PC-9 (cell line): ENCODE results near the gene PPP2R3B. TPM values are rescaled to one million over a fixed set of nuclear protein-coding genes. Genes with fewer than 3 reads are reported as not detected.

ENCODE experiments used
- BruUV-seq: library from RNA; stranded (reverse); fragments of 400-500 nt; replicated peaks from 2 replicates; lab custom pipeline; 2021; lab: Mats Ljungman, UMichigan
- CTCF ChIA-PET: fragments of 300-600 bp; sonication (Branson Sonifier 250); formaldehyde crosslinking; loops from one replicate; lab custom pipeline; 2022; ENCODE audit warnings: antibody characterized with exemption; lab: Charles Lee
- POLR2A ChIA-PET: fragments of 300-600 bp; sonication (Branson Sonifier 250); formaldehyde crosslinking; loops from one replicate; lab custom pipeline; 2022; ENCODE audit warnings: antibody characterized with exemption; ENCODE audit not compliant: unreplicated experiment; lab: Charles Lee
- DNase-seq, 2 experiments: peaks; one replicate each; pipeline versions ENCODE4 v3.0.0 to v3.0.0-alpha.2; 2015 to 2022; ENCODE audit warnings: mixed read lengths in 1 of 2
- H2AFZ ChIP-seq: fragments of 200-600 bp; sonication (generic); 2 replicates; pipeline ENCODE4 v1.8.1; 2017; ENCODE audit warnings: antibody characterized with exemption
- H3F3A ChIP-seq: fragments of 200-600 bp; sonication (generic); 2 replicates; pipeline ENCODE4 v1.8.1; 2017; ENCODE audit warnings: antibody characterized with exemption, mild to moderate bottlenecking, low read depth; ENCODE audit not compliant: insufficient read depth
- H3K27ac ChIP-seq: fragments of 200-600 bp; sonication (generic); 2 replicates; pipeline ENCODE4 v1.6.1; 2016; ENCODE audit warnings: mixed run types
- H3K27me3 ChIP-seq: fragments of 200-600 bp; sonication (generic); 2 replicates; pipeline ENCODE4 v1.6.1; 2016; ENCODE audit warnings: low read depth, mixed run types; ENCODE audit not compliant: insufficient read depth
- H3K36me3 ChIP-seq: fragments of 200-600 bp; sonication (generic); 2 replicates; pipeline ENCODE4 v1.6.1; 2016; ENCODE audit warnings: low read depth, mixed run types
- H3K4me1 ChIP-seq: fragments of 200-600 bp; sonication (generic); replicated peaks from 2 replicates; pipeline ENCODE4 v1.6.1; 2016; ENCODE audit warnings: mixed run types; ENCODE audit not compliant: insufficient read depth
- H3K4me2 ChIP-seq: fragments of 200-600 bp; sonication (generic); 2 replicates; pipeline ENCODE4 v1.6.1; 2017; ENCODE audit warnings: mixed run types
- H3K4me3 ChIP-seq: fragments of 200-600 bp; sonication (generic); 2 replicates; pipeline ENCODE4 v1.6.1; 2016; ENCODE audit warnings: mixed run types
- H3K79me2 ChIP-seq: fragments of 200-600 bp; sonication (generic); 2 replicates; pipeline ENCODE4 v1.6.1; 2017; ENCODE audit warnings: low read depth, mixed run types
- H3K9me2 ChIP-seq: fragments of 200-600 bp; sonication (generic); 2 replicates; pipeline ENCODE4 v1.8.1; 2017; ENCODE audit warnings: mild to moderate bottlenecking; ENCODE audit not compliant: insufficient read depth
- H3K9me3 ChIP-seq: fragments of 200-600 bp; sonication (generic); 2 replicates; pipeline ENCODE4 v1.8.1; 2016; ENCODE audit warnings: low read depth; ENCODE audit not compliant: insufficient read depth
- H4K20me1 ChIP-seq: fragments of 200-600 bp; sonication (generic); 2 replicates; pipeline ENCODE4 v1.8.1; 2017; ENCODE audit not compliant: insufficient read depth
- CTCF ChIP-seq: fragments of 200-600 bp; sonication (generic); conservative IDR thresholded peaks from 2 replicates; pipeline ENCODE4 v1.6.1; 2017; ENCODE audit warnings: mixed run types, antibody characterized with exemption, mild to moderate bottlenecking, moderate library complexity
- EZH2 ChIP-seq: fragments of 200-600 bp; sonication (generic); IDR thresholded peaks from 2 replicates; pipeline ENCODE4 v1.8.0; 2017; ENCODE audit warnings: antibody characterized with exemption, low read depth
- intact Hi-C: fragments of 100-400 bp; cut with micrococcal nuclease; formaldehyde crosslinking; loops from one replicate; pipeline ENCODE4 v1.10.0; 2022; ENCODE audit not compliant: unreplicated experiment
- total RNA-seq: library from RNA; stranded (reverse); gene quantifications from 2 replicates; pipeline ENCODE4 v1.2.3, GENCODE V29; 2021

Gene PPP2R3B
- total RNA-seq, 1 experiment from 2014 or later, result 32.5 TPM

- Histone ChIP-seq H3K4me1 (no peaks in the 10 kb centered on the region), H3K9me3 (no peaks in the 10 kb centered on the region), H3K4me3 (no peak overlapping the region), H3K36me3 (no peaks in the 10 kb centered on the region), H4K20me1 (no peaks in the 10 kb centered on the region), H2AFZ (no peak overlapping the region), H3K9me2 (no peaks in the 10 kb centered on the region), H3K4me2 (no peak overlapping the region), H3F3A (no peaks in the 10 kb centered on the region), H3K27me3 (no peaks in the 10 kb centered on the region), H3K79me2 (no peaks in the 10 kb centered on the region), H3K27ac (no peak overlapping the region)
- TF ChIP-seq CTCF (no peak), EZH2 (no peak)
- DNase-seq, result no peak
- intact Hi-C loops, result no loop called here
- BruUV-seq, result no TSS peak
- CTCF ChIA-PET, result no interaction called here
- POLR2A ChIA-PET, result no interaction called here
These were observed 13.7 kb downstream of the PPP2R3B start for GRCh38 chrX:372856-373640.

GRCh38 chrX:371907-372306 lies 14.8 kb downstream of the PPP2R3B start:
- Histone ChIP-seq H3F3A (no peaks in the 10 kb centered on the region), H3K79me2 (no peaks in the 10 kb centered on the region), H3K4me1 (no peaks in the 10 kb centered on the region), H3K9me3 (no peaks in the 10 kb centered on the region), H3K27me3 (no peaks in the 10 kb centered on the region), H3K36me3 (no peaks in the 10 kb centered on the region), H3K9me2 (no peaks in the 10 kb centered on the region), H4K20me1 (no peaks in the 10 kb centered on the region), H3K27ac (no peak overlapping the region), H3K4me2 (no peak overlapping the region), H2AFZ (no peak overlapping the region), H3K4me3 (no peak overlapping the region)
- ChIA-PET CTCF (no interaction called here), POLR2A (no interaction called here)
- DNase-seq, result no peak
- TF ChIP-seq CTCF, result no peak
- intact Hi-C loops, result no loop called here
- no TSS peak for BruUV-seq

GRCh38 chrX:370963-371745 lies 15.6 kb downstream of the PPP2R3B start:
- Histone ChIP-seq H3F3A (no peaks in the 10 kb centered on the region), H3K9me3 (no peaks in the 10 kb centered on the region), H3K36me3 (no peaks in the 10 kb centered on the region), H3K27ac (no peak overlapping the region), H3K4me1 (no peaks in the 10 kb centered on the region), H3K9me2 (no peaks in the 10 kb centered on the region), H4K20me1 (no peaks in the 10 kb centered on the region), H3K79me2 (no peaks in the 10 kb centered on the region), H3K27me3 (no peaks in the 10 kb centered on the region), H3K4me2 (no peak overlapping the region), H3K4me3 (no peak overlapping the region), H2AFZ (no peak overlapping the region)
- intact Hi-C loops, result no loop called here
- ChIA-PET CTCF (no interaction called here), POLR2A (no interaction called here)
- DNase-seq, result no peak
- no peak for TF ChIP-seq CTCF
- no peak for TF ChIP-seq EZH2
- BruUV-seq, result no TSS peak
